Loucy (cell line): Measurements from ENCODE around the gene AGPAT3.
A peak's percentile ranks its signal among the peaks of the same experiment; 100 is the strongest.

Experiments
- H2AFZ ChIP-seq: fragments of 200-600 bp; sonication (generic); 2 replicates; pipeline ENCODE4 v1.6.0; 2016; ENCODE audit warnings: antibody characterized with exemption, mild to moderate bottlenecking, low read length, moderate library complexity
- H3F3A ChIP-seq: fragments of 200-600 bp; 2 replicates; pipeline ENCODE4 v1.6.0; 2016; ENCODE audit warnings: antibody characterized with exemption, low read depth, mild to moderate bottlenecking
- H3K27me3 ChIP-seq: fragments of 200-600 bp; sonication (generic); 2 replicates; pipeline ENCODE4 v1.6.1; 2014; ENCODE audit warnings: low read length, mild to moderate bottlenecking; ENCODE audit not compliant: insufficient read depth, poor library complexity, severe bottlenecking
- H3K36me3 ChIP-seq: fragments of 200-600 bp; sonication (generic); 2 replicates; pipeline ENCODE4 v1.6.1; 2016; ENCODE audit warnings: low read length; ENCODE audit not compliant: insufficient read depth
- H3K4me1 ChIP-seq: fragments of 200-600 bp; sonication (generic); 2 replicates; pipeline ENCODE4 v1.5.1; 2014; ENCODE audit warnings: low read length, mild to moderate bottlenecking; ENCODE audit not compliant: insufficient read depth, poor library complexity, severe bottlenecking
- H3K4me2 ChIP-seq: fragments of 200-600 bp; sonication (generic); 2 replicates; pipeline ENCODE4 v1.6.0; 2014; ENCODE audit warnings: antibody characterized with exemption, low read length, low read depth, mild to moderate bottlenecking; ENCODE audit not compliant: poor library complexity, severe bottlenecking
- H3K4me3 ChIP-seq: fragments of 200-600 bp; sonication (generic); 2 replicates; pipeline ENCODE4 v1.5.1; 2014; ENCODE audit warnings: low read length, mild to moderate bottlenecking, mixed read lengths; ENCODE audit not compliant: poor library complexity, severe bottlenecking
- H3K79me2 ChIP-seq: fragments of 200-600 bp; sonication (generic); 2 replicates; pipeline ENCODE4 v1.6.1; 2014; ENCODE audit warnings: low read length; ENCODE audit not compliant: insufficient read depth
- H3K9ac ChIP-seq: fragments of 200-600 bp; sonication (generic); 2 replicates; pipeline ENCODE4 v1.6.0; 2014; ENCODE audit warnings: mild to moderate bottlenecking, low read depth, low read length, moderate library complexity; ENCODE audit not compliant: poor library complexity, severe bottlenecking
- H3K9me2 ChIP-seq: fragments of 200-600 bp; sonication (generic); replicated peaks from 2 replicates; pipeline ENCODE4 v1.6.1; 2016; ENCODE audit warnings: low read depth, low read length, mixed read lengths
- H3K9me3 ChIP-seq: fragments of 200-600 bp; sonication (generic); 2 replicates; pipeline ENCODE4 v1.6.1; 2014; ENCODE audit warnings: mild to moderate bottlenecking, antibody characterized with exemption, low read length, low read depth; ENCODE audit not compliant: insufficient read depth
- H4K20me1 ChIP-seq: fragments of 200-600 bp; sonication (generic); 2 replicates; pipeline ENCODE4 v1.6.0; 2014; ENCODE audit warnings: antibody characterized with exemption, low read length, mild to moderate bottlenecking; ENCODE audit not compliant: insufficient read depth, poor library complexity, severe bottlenecking
- EZH2phosphoT487 ChIP-seq: fragments of 200-600 bp; IDR thresholded peaks from 2 replicates; pipeline ENCODE4 v1.6.1; 2018; ENCODE audit warnings: antibody characterized with exemption, mild to moderate bottlenecking, moderate library complexity, borderline replicate concordance
- TF ChIP-seq, protein P1 (sequence below): fragments of 200-600 bp; sonication (generic); conservative IDR thresholded peaks from 2 replicates; pipeline ENCODE4 v1.5.1; 2014; ENCODE audit warnings: mild to moderate bottlenecking, antibody characterized with exemption, low read length

The AGPAT3 gene

DNA sequence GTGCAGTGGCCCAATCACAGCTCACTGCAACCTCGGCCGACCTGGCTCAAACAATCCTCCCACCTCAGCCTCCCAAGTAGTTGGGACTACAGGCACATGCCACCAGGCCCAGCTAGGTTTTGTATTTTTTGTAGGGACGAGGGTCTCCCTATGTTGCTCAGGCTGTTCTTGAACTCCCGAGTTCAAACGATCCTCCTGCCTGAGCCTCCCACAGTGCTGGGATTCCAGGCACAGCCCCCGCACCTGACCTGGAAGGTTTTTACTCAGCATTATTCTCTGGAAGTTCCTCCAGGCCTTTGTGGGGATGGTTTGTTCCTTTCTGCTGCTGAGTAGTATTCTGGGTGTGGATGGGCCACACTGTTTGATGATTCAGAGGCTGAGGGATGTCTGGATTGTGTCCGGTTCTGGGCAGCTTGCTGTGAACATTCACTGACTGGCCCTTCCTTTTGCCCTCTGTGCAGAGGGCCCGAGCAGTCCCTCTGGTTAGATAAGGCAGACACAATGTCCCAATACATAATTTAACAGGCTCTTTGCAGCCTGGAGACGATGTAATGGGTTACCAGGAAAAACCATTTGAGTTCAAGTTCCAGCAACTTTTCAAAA, 141.1 kb downstream of the AGPAT3 start:
- Histone ChIP-seq H3K4me3 (no peak overlapping the region), H3K27me3 (no peaks in the 10 kb centered on the region), H3K4me1 (peaks cover 9% of the 10 kb centered on the region), H3K9me3 (no peaks in the 10 kb centered on the region), H4K20me1 (no peaks in the 10 kb centered on the region), H3K4me2 (no peak overlapping the region), H3K9ac (no peak overlapping the region), H3K36me3 (no peaks in the 10 kb centered on the region), H3K79me2 (peaks cover 3% of the 10 kb centered on the region; the same call in 1 of the 2 replicates), H3K9me2 (no peaks in the 10 kb centered on the region), H3F3A (no peaks in the 10 kb centered on the region), H2AFZ (no peak overlapping the region)
- no peak for TF ChIP-seq EZH2phosphoT487
- TF ChIP-seq, protein P1, sequence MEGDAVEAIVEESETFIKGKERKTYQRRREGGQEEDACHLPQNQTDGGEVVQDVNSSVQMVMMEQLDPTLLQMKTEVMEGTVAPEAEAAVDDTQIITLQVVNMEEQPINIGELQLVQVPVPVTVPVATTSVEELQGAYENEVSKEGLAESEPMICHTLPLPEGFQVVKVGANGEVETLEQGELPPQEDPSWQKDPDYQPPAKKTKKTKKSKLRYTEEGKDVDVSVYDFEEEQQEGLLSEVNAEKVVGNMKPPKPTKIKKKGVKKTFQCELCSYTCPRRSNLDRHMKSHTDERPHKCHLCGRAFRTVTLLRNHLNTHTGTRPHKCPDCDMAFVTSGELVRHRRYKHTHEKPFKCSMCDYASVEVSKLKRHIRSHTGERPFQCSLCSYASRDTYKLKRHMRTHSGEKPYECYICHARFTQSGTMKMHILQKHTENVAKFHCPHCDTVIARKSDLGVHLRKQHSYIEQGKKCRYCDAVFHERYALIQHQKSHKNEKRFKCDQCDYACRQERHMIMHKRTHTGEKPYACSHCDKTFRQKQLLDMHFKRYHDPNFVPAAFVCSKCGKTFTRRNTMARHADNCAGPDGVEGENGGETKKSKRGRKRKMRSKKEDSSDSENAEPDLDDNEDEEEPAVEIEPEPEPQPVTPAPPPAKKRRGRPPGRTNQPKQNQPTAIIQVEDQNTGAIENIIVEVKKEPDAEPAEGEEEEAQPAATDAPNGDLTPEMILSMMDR = no peak

DNA sequence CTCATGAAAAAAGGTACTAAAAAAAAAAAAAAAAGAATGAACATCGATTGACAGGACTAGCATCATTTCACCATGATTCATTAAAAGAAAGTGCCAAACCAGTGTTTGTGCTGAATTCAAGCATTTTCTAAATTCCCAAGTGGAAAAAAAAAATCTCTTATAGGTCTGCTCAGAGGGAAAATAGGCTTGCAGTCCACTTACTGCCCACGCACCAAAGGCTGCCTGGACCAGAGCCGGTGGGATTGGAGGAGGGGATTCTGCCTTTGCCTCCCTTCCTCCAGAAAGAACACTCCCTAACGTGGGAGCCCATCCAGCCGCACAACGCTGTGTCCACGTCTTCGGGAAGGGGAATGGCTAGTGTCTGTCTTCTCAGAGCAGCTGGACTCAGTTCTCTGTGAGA, 141.6 kb downstream of the AGPAT3 start:
- Histone ChIP-seq H3K9me2 (no peaks in the 10 kb centered on the region), H3F3A (no peaks in the 10 kb centered on the region), H3K4me2 (no peak overlapping the region), H3K36me3 (no peaks in the 10 kb centered on the region), H2AFZ (no peak overlapping the region), H3K27me3 (no peaks in the 10 kb centered on the region), H3K4me3 (no peak overlapping the region), H3K79me2 (peaks cover 8% of the 10 kb centered on the region; the same call in 1 of the 2 replicates), H3K9me3 (no peaks in the 10 kb centered on the region), H4K20me1 (no peaks in the 10 kb centered on the region), H3K9ac (no peak overlapping the region), H3K4me1 (peaks cover 15% of the 10 kb centered on the region)
- TF ChIP-seq EZH2phosphoT487 = no peak
- TF ChIP-seq, protein P1 = no peak

DNA sequence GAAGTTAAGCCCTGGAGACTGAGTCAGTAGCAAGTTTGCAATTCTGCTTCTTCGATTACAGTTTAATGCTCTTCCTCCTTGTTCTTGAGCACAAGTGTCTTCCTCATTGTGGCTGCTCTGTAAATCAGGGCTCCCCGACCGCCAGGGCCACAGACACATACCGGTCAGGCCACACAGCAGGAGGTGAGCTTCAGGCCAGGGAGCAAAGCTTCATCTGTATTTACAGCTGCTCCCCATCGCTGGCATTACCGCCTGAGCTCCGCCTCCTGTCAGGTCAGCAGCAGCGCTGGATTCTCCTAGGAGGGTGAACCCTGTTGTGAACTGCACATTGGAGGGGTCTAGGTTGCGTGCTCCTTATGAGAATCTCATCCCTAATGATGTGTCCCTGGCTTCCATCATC, 145.4 kb downstream of the AGPAT3 start:
- no peaks in the 10 kb centered on the region for H3K36me3 ChIP-seq
- no peaks in the 10 kb centered on the region for H3K9me3 ChIP-seq
- H3K9me2 ChIP-seq = no peaks in the 10 kb centered on the region
- peaks cover 8% of the 10 kb centered on the region; the same call in 1 of the 2 replicates for H3F3A ChIP-seq
- peak overlapping the region; percentile 84 for H3K4me2 ChIP-seq
- H3K4me3 ChIP-seq = no peak overlapping the region
- peaks cover 39% of the 10 kb centered on the region for H3K4me1 ChIP-seq
- TF ChIP-seq, protein P1 = no peak
- TF ChIP-seq EZH2phosphoT487 = no peak
- H3K9ac ChIP-seq = peak overlapping the region; percentile 93
- H3K79me2 ChIP-seq = peaks cover 39% of the 10 kb centered on the region
- H4K20me1 ChIP-seq = peaks cover 23% of the 10 kb centered on the region
- H3K27me3 ChIP-seq = no peaks in the 10 kb centered on the region
- H2AFZ ChIP-seq = no peak overlapping the region
